Measurements from ENCODE around the gene GHSR.

The GHSR gene

GRCh38 chr3:172470588-172470987 is 22.3 kb upstream of the GHSR start:
- no peak for TF ChIP-seq CTCF (IDR thresholded peaks at IDR 0.05; ENCODE audit: low read length, missing control alignments)
- no peak for DNase-seq (ENCODE audit: low read depth)
- no peak overlapping the region for H3K4me3 ChIP-seq (replicated peaks; ENCODE audit: low read depth, low read length)

- DNase-seq (ENCODE audit: low read depth) = peak; percentile 69
- TF ChIP-seq CTCF (IDR thresholded peaks at IDR 0.05; ENCODE audit: low read length, missing control alignments) = no peak
- no peak overlapping the region for H3K4me3 ChIP-seq (replicated peaks; ENCODE audit: low read depth, low read length)
Observed at GRCh38 chr3:172467170-172467824, 19.0 kb upstream of the GHSR start.

GRCh38 chr3:172466553-172467130 is 18.4 kb upstream of the GHSR start:
- DNase-seq (ENCODE audit: low read depth) = peak; percentile 30
- no peak for TF ChIP-seq CTCF (IDR thresholded peaks at IDR 0.05; ENCODE audit: low read length, missing control alignments)

GRCh38 chr3:172465281-172465680 is 17.0 kb upstream of the GHSR start:
- no peak for DNase-seq (ENCODE audit: low read depth)
- no peak overlapping the region for H3K4me3 ChIP-seq (replicated peaks; ENCODE audit: low read depth, low read length)
- TF ChIP-seq CTCF (IDR thresholded peaks at IDR 0.05; ENCODE audit: low read length, missing control alignments) = no peak

More at GRCh38 chr3:172466553-172467130, 18.4 kb upstream of the GHSR start:
- H3K4me3 ChIP-seq (replicated peaks; ENCODE audit: low read depth, low read length) = no peak overlapping the region

DNA sequence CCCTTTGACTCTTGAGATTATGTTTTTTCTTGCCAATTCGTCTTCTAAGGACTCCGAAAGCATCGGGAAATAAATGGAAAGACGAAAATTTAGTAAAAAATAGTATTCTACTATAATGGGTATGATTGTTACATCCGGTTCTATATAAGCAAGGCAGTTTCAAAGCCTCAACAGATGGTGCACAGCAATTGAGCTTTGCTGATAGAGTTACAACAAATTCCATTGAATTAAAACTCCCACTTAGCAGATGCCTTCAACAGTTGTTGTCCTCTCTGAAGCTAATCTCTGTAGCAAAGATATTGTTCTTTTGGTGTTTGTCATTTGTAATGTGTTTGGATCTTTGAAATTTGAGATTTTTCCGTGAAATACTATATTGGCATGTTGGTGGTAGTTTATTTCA is 16.1 kb upstream of the GHSR start:
- H3K4me3 ChIP-seq (replicated peaks; ENCODE audit: low read depth, low read length) = no peak overlapping the region
- TF ChIP-seq CTCF (IDR thresholded peaks at IDR 0.05; ENCODE audit: low read length, missing control alignments) = no peak
- no peak for DNase-seq (ENCODE audit: low read depth)

DNA sequence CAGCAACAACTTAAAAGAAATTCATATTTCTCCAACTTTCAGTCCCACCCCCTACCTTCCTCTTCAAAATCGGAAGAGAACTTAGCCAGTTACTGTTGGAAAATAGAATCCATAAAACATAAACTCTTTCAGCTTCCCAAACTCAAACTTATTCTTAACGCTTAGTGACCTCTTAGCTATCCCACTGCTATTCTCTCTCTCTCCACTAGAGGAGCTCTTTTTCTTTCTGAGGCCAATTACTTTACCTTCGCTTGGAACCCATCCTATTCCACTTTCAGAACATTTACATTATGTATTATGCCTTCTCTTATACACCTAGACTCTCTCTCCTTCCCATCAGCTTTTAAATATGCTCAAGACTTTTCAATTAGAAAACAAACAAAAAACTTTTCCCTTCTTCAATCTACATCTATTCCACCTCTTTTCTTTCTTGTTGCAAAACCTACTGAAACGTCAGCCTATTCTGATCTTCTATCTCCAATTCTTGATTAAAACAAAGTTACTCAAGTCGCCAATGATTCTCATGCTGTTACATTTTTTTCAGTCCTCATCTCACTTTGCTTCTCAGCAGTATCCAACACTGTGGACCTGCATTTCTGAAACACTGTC is 13.4 kb upstream of the GHSR start:
- TF ChIP-seq CTCF (IDR thresholded peaks at IDR 0.05; ENCODE audit: low read length, missing control alignments) = peak; percentile 98
- no peak overlapping the region for H3K4me3 ChIP-seq (replicated peaks; ENCODE audit: low read depth, low read length)
- peak; percentile 50 for DNase-seq (ENCODE audit: low read depth)

All from fibroblast of pulmonary artery (primary cell).